ENCODE measurements around the gene PTPRA.

Gene PTPRA

DNA sequence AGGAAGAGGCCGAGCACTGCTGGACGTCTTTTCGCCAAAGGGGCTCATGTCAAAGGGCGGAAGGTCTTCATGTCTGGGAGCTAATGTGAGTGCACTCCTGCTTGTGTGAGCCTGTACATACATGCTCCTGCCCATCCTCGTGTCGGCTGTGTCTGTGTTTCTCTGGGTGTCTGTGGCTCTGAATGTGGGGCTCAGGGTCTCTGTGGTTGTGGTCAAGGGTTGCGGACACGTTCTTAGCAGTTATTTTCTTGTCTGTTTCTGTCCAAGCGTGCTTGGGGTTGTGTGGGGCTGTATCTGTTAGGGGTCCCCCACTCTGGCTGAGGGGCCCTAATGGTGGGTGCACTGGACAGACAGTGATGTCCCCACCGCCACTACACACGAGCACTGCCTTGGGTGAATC, 208.4 kb downstream of the PTPRA start:
- FAIRE-seq, result no peak

DNA sequence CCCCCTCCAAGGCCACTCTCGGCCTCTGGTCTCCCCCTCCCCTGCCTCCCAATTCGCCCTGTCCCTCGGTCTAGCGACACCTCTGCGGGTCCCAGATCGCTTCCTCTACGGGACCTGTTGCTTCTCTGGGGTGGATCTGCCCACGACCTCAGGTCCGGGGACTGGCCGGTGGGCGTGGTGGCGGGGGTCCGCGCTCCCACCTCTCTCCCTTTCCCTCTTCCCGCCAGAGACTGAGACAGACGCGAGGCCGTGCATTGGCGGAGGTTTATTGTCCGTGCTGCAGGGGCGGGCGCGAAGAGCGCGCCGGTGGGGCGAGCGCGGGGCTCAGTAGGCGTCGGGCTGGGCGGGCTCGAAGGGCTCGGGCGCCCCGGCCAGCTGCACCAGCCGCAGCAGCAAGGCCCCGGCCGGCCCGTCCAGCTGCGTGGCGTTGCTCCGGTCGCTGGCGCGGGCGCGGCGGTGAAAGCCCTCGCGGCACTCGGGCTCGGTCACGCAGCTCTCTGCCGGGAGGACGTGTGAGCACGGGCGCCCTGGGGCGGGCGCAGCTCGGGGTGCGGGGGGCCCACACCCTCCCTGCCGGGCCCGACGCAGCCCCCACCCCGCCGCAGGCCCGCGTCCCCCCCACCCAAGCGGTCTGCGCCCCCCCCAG, 209.1 kb downstream of the PTPRA start:
- FAIRE-seq, result no peak

GRCh38 chr20:3082955-3083952, 210.0 kb downstream of the PTPRA start:
- no peak for FAIRE-seq

- no peak for FAIRE-seq
Measured at GRCh38 chr20:3084283-3084985, 211.2 kb downstream of the PTPRA start, which contains the start of gene AVP. Gene AVP (minus strand): TSS chr20:3084724. CDS start chr20:3084674, 50 bp downstream.

DNA sequence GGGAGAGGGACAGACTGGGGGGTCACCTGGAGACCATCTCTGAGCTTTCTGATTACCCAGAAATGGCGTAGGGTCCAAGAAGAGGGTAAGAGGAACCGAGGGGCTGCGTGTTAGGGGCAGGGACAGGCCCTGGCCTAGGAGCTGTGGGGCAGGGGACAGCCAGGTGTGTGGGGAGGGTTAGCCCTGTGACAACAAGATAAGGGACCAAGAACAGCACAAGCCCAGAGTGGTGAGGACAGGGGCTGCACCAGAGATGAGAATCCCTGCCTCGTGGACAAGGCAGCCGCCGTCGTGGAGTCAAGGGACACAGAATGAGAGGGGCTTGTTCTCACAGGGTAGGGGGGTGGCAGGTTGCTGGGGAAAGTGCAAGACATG, 211.7 kb downstream of the PTPRA start:
- no peak for FAIRE-seq

GRCh38 chr20:3085571-3086072, 212.3 kb downstream of the PTPRA start:
- FAIRE-seq, result no peak

DNA sequence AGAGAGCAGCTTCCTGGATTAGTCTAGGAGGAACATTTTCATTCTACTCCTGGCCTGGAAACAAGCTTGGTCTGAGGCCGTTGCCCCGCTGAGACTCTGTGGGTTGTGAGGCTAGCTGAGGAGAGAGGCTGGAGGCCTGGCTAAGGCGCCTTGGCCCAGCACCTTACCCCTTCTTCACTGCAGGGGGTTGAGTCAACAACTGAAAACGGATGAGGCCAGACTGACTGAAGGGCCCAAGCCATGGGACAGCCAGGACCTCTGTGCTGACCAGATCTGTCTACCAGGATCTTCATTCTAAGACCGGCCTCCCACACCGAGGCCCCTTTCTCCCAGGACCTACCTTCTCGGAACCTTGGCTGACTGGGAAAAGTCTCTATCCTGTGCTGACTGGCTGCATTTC, 214.8 kb downstream of the PTPRA start:
- no peak for FAIRE-seq

All from colon (tissue), 2 donors.